ENCODE measurements around the gene CLIP2. TPM values are rescaled to one million over a fixed set of nuclear protein-coding genes. Genes with fewer than 3 reads are reported as not detected.

The CLIP2 gene
- total RNA-seq, 1 experiment from 2014 or later = 14.2 TPM

DNA sequence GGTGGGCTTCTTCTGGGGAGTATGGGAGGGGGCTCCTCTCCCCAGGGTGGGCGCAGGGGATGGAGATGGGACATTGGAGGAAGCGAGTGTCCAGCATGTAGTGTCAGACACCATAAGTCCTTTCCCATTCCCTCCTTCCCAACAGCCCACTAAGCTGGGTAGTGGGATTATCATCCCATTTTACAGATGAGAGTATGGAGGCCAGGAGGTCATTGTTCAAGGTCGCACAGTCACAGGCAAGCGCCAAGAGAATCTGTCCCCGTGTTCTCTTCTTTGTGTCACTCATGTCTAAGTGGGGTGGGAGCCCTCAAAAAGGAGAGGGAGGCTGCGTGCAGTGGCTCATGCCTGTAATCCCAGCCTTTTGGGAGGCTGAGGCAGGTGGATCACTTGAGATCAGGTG is 64.8 kb downstream of the CLIP2 start:
- H3K27me3 Mint-ChIP-seq (ENCODE audit: insufficient read depth, unreplicated experiment) = no peaks in the 10 kb centered on the region
- intact Hi-C loops (cut with micrococcal nuclease) = no loop called here
- H3K4me3 Mint-ChIP-seq (ENCODE audit: unreplicated experiment) = no peak overlapping the region
- ChIA-PET CTCF (interaction anchor here (0.6 kb wide), 1 partner anchor 79 kb away, joined by 3 read pairs; no protein-coding TSS in a partner anchor), POLR2A (no interaction called here)
- TF ChIP-seq, protein P1, sequence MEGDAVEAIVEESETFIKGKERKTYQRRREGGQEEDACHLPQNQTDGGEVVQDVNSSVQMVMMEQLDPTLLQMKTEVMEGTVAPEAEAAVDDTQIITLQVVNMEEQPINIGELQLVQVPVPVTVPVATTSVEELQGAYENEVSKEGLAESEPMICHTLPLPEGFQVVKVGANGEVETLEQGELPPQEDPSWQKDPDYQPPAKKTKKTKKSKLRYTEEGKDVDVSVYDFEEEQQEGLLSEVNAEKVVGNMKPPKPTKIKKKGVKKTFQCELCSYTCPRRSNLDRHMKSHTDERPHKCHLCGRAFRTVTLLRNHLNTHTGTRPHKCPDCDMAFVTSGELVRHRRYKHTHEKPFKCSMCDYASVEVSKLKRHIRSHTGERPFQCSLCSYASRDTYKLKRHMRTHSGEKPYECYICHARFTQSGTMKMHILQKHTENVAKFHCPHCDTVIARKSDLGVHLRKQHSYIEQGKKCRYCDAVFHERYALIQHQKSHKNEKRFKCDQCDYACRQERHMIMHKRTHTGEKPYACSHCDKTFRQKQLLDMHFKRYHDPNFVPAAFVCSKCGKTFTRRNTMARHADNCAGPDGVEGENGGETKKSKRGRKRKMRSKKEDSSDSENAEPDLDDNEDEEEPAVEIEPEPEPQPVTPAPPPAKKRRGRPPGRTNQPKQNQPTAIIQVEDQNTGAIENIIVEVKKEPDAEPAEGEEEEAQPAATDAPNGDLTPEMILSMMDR (IDR thresholded peaks at IDR 0.05; ENCODE audit: unreplicated experiment) = no peak
- no TSS peak for BruUV-seq (replicated peaks)
- H3K27ac Mint-ChIP-seq (ENCODE audit: low read depth, unreplicated experiment) = no peak overlapping the region
- peaks cover 6% of the 10 kb centered on the region for H3K4me1 Mint-ChIP-seq (ENCODE audit: insufficient read depth, unreplicated experiment)
- H3K36me3 Mint-ChIP-seq (ENCODE audit: insufficient read depth, unreplicated experiment) = peaks cover 19% of the 10 kb centered on the region
- no peak for DNase-seq (ENCODE audit: unreplicated experiment)
- no peaks in the 10 kb centered on the region for H3K9me3 Mint-ChIP-seq (ENCODE audit: unreplicated experiment)

DNA sequence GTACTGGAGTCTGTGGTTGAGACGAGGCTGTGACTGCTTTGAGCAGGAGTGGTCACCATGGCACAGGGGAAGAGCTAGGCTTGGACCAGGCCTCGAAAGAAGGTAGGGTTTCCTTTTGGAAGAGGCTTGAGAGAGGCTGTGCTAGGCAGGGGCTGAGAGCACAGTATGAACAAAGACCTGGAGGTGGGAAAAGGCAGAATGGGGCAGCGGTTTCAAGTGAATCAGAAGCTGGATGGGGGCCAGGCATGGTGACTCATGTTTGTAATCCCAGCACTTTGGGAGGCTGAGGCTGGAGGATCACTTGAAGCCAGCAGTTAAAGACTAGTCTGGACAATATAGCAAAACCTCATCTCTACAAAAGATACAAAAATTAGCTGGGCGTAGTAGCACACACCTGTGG is 65.9 kb downstream of the CLIP2 start:
- Mint-ChIP-seq H3K27ac (ENCODE audit: low read depth, unreplicated experiment) (no peak overlapping the region), H3K27me3 (ENCODE audit: insufficient read depth, unreplicated experiment) (no peaks in the 10 kb centered on the region), H3K9me3 (ENCODE audit: unreplicated experiment) (no peaks in the 10 kb centered on the region), H3K4me3 (ENCODE audit: unreplicated experiment) (no peak overlapping the region), H3K36me3 (ENCODE audit: insufficient read depth, unreplicated experiment) (peaks cover 19% of the 10 kb centered on the region), H3K4me1 (ENCODE audit: insufficient read depth, unreplicated experiment) (peaks cover 6% of the 10 kb centered on the region)
- no TSS peak for BruUV-seq (replicated peaks)
- ChIA-PET CTCF (interaction anchor here (0.6 to 1.5 kb wide), 2 partner anchors 46 to 152 kb away, joined by 3 to 6 read pairs; no protein-coding TSS in a partner anchor), POLR2A (interaction anchor here (0.6 kb wide), 1 partner anchor 180 kb away, joined by 3 read pairs; no protein-coding TSS in a partner anchor)
- DNase-seq (ENCODE audit: unreplicated experiment) = peak; percentile 95
- intact Hi-C loops (cut with micrococcal nuclease) = no loop called here
- TF ChIP-seq, protein P1 (IDR thresholded peaks at IDR 0.05; ENCODE audit: unreplicated experiment) = no peak

DNA sequence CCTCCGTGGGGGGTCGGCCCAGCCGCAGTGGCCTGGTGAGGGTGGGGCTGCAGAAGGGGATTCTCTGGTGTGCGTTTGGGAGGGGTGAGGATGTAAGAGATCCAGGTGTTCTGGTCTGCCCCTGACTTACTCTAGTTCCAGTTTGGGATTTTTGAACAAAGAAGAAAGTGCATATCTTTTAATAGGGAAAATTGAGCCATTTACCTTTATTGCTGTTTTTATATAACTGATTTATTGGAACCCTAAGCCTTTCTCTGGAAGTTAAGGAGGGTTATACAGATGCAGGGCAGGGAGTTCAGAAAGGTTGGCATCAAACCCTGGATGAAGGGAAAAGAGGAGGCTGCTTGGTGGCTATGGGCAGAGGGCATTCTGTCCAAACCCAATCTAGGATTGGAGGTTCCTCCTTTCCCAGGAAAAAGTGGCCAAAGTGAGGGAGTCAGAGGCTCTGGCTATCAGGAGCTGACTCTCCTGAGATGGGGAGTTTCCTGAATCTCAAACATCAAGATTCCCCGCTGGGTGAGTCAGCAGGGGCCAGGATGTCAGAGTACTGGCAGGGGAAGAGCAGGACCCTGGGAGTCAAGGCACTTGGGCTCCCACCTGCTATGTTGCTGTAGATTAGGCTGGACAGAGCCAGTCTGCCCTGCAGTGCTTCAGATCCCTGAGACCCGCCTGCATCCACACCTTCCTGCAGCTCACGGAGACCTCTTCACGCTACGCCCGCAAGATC is 67.5 kb downstream of the CLIP2 start:
- H3K27me3 Mint-ChIP-seq (ENCODE audit: insufficient read depth, unreplicated experiment) = no peaks in the 10 kb centered on the region
- TF ChIP-seq, protein P1 (IDR thresholded peaks at IDR 0.05; ENCODE audit: unreplicated experiment) = no peak
- no peak for DNase-seq (ENCODE audit: unreplicated experiment)
- no TSS peak for BruUV-seq (replicated peaks)
- peaks cover 24% of the 10 kb centered on the region for H3K36me3 Mint-ChIP-seq (ENCODE audit: insufficient read depth, unreplicated experiment)
- intact Hi-C loops (cut with micrococcal nuclease) = no loop called here
- POLR2A ChIA-PET = no interaction called here
- H3K4me3 Mint-ChIP-seq (ENCODE audit: unreplicated experiment) = no peak overlapping the region
- CTCF ChIA-PET = interaction anchor here (0.6 to 1.0 kb wide), 3 partner anchors 24 to 717 kb away, joined by 3 to 5 read pairs (median 4); no protein-coding TSS in a partner anchor
- H3K27ac Mint-ChIP-seq (ENCODE audit: low read depth, unreplicated experiment) = no peak overlapping the region
- no peaks in the 10 kb centered on the region for H3K9me3 Mint-ChIP-seq (ENCODE audit: unreplicated experiment)
- peaks cover 6% of the 10 kb centered on the region for H3K4me1 Mint-ChIP-seq (ENCODE audit: insufficient read depth, unreplicated experiment)

DNA sequence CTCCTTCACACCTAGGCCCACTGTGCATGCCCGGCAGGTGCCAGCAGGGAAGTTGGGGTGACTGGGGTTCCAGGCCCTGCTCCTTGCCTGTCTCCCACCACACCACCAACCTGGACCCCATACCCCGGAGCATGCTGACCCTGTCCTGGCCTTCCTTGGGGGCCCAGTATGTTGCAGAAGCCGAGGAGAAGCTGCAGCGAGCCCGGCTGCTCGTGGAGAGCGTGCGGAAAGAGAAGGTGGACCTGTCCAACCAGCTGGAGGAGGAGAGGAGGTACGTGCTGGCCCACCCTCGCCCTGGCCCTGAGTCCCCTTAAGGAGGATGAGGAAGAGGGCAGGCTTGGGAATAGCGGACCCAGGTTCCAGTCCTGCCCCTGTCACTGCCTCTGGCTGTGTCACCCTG is 70.8 kb downstream of the CLIP2 start:
- ChIA-PET CTCF (interaction anchor here (0.6 kb wide), 1 partner anchor 41 kb away, joined by 3 read pairs; no protein-coding TSS in a partner anchor), POLR2A (no interaction called here)
- DNase-seq (ENCODE audit: unreplicated experiment) = no peak
- H3K27ac Mint-ChIP-seq (ENCODE audit: low read depth, unreplicated experiment) = no peak overlapping the region
- H3K27me3 Mint-ChIP-seq (ENCODE audit: insufficient read depth, unreplicated experiment) = no peaks in the 10 kb centered on the region
- no peak overlapping the region for H3K4me3 Mint-ChIP-seq (ENCODE audit: unreplicated experiment)
- peaks cover 26% of the 10 kb centered on the region for H3K36me3 Mint-ChIP-seq (ENCODE audit: insufficient read depth, unreplicated experiment)
- H3K4me1 Mint-ChIP-seq (ENCODE audit: insufficient read depth, unreplicated experiment) = peaks cover 2% of the 10 kb centered on the region
- H3K9me3 Mint-ChIP-seq (ENCODE audit: unreplicated experiment) = no peaks in the 10 kb centered on the region
- intact Hi-C loops (cut with micrococcal nuclease) = no loop called here
- TF ChIP-seq, protein P1 (IDR thresholded peaks at IDR 0.05; ENCODE audit: unreplicated experiment) = no peak
- no TSS peak for BruUV-seq (replicated peaks)

Measured in MCF 10A (cell line).